Mucosa of rectum (tissue), 2 donors: ENCODE results near the gene PTK7.

Source experiments
- H3K27ac ChIP-seq, 2 donors: one replicate each; pipeline ENCODE4 v1.7.0; 2013; ENCODE audit warnings: inconsistent platforms in 2 of 2, low read depth in 2 of 2, low read length in 2 of 2
- H3K27me3 ChIP-seq, 2 donors: one replicate each; pipeline ENCODE4 v1.7.0; 2013; ENCODE audit warnings: low read length in 2 of 2; ENCODE audit not compliant: control insufficient read depth in 2 of 2, insufficient read depth in 2 of 2
- H3K36me3 ChIP-seq, 2 donors: one replicate each; pipeline ENCODE4 v1.7.0; 2013; ENCODE audit warnings: low read length in 2 of 2; ENCODE audit not compliant: control insufficient read depth in 2 of 2, insufficient read depth in 2 of 2
- H3K4me1 ChIP-seq, 2 donors: one replicate each; pipeline ENCODE4 v1.7.0; 2013; ENCODE audit warnings: low read length in 2 of 2, mild to moderate bottlenecking in 1 of 2; ENCODE audit not compliant: control insufficient read depth in 2 of 2, insufficient read depth in 2 of 2
- H3K4me3 ChIP-seq, 2 donors: one replicate each; pipeline ENCODE4 v1.7.0; 2013; ENCODE audit warnings: low read length in 2 of 2
- H3K9ac ChIP-seq, 2 donors: one replicate each; pipeline ENCODE4 v1.7.0; 2013; ENCODE audit warnings: low read length in 2 of 2, low read depth in 1 of 2, mild to moderate bottlenecking in 1 of 2
- H3K9me3 ChIP-seq, 2 donors: one replicate each; pipeline ENCODE4 v1.7.0; 2013; ENCODE audit warnings: low read length in 2 of 2; ENCODE audit not compliant: control insufficient read depth in 2 of 2
- donor health status: healthy.
- donor health status: Normal muscosa, but diverticular disease.

Gene PTK7

GRCh38 chr6:43199912-43200311 is 123.8 kb downstream of the PTK7 start:
- no peaks in the 10 kb centered on the region for H3K9me3 ChIP-seq
- no peaks in the 10 kb centered on the region for H3K27me3 ChIP-seq
- peaks cover 29 to 43% of the 10 kb centered on the region in 2 donors for H3K36me3 ChIP-seq
- no peaks in the 10 kb centered on the region for H3K4me1 ChIP-seq
- no peak overlapping the region for H3K4me3 ChIP-seq
- H3K9ac ChIP-seq: no peak overlapping the region
- H3K27ac ChIP-seq: no peak overlapping the region

- Histone ChIP-seq H3K36me3 (peaks cover 29 to 40% of the 10 kb centered on the region in 2 donors), H3K9me3 (no peaks in the 10 kb centered on the region), H3K27ac (no peak overlapping the region), H3K4me1 (no peaks in the 10 kb centered on the region), H3K4me3 (no peak overlapping the region), H3K9ac (no peak overlapping the region), H3K27me3 (no peaks in the 10 kb centered on the region)
Measured at GRCh38 chr6:43200541-43200940, 124.4 kb downstream of the PTK7 start.

GRCh38 chr6:43202451-43202850 is 126.3 kb downstream of the PTK7 start:
- H3K27me3 ChIP-seq: no peaks in the 10 kb centered on the region
- H3K9me3 ChIP-seq: no peaks in the 10 kb centered on the region
- peaks cover 20 to 28% of the 10 kb centered on the region in 2 donors for H3K36me3 ChIP-seq
- H3K4me1 ChIP-seq: no peaks in the 10 kb centered on the region
- no peak overlapping the region for H3K27ac ChIP-seq
- no peak overlapping the region for H3K9ac ChIP-seq
- no peak overlapping the region for H3K4me3 ChIP-seq

GRCh38 chr6:43203029-43203717 is 127.1 kb downstream of the PTK7 start:
- no peak overlapping the region for H3K27ac ChIP-seq
- no peaks in the 10 kb centered on the region for H3K4me1 ChIP-seq
- peaks cover 20 to 28% of the 10 kb centered on the region in 2 donors for H3K36me3 ChIP-seq
- H3K4me3 ChIP-seq: no peak overlapping the region
- no peaks in the 10 kb centered on the region for H3K27me3 ChIP-seq
- H3K9me3 ChIP-seq: no peaks in the 10 kb centered on the region
- H3K9ac ChIP-seq: no peak overlapping the region

- H3K36me3 ChIP-seq: peaks cover 18 to 24% of the 10 kb centered on the region in 2 donors
- no peaks in the 10 kb centered on the region for H3K27me3 ChIP-seq
- H3K4me1 ChIP-seq: no peaks in the 10 kb centered on the region
- H3K9me3 ChIP-seq: no peaks in the 10 kb centered on the region
- H3K9ac ChIP-seq: no peak overlapping the region
- no peak overlapping the region for H3K4me3 ChIP-seq
- H3K27ac ChIP-seq: no peak overlapping the region
Measured at GRCh38 chr6:43203718-43204095, 127.6 kb downstream of the PTK7 start.

- no peak overlapping the region for H3K9ac ChIP-seq
- H3K4me3 ChIP-seq: no peak overlapping the region
- H3K27ac ChIP-seq: no peak overlapping the region
- peaks cover 18 to 21% of the 10 kb centered on the region in 2 donors for H3K36me3 ChIP-seq
- H3K9me3 ChIP-seq: no peaks in the 10 kb centered on the region
- H3K27me3 ChIP-seq: no peaks in the 10 kb centered on the region
- no peaks in the 10 kb centered on the region for H3K4me1 ChIP-seq
Measured at GRCh38 chr6:43204271-43205105, 128.4 kb downstream of the PTK7 start.

GRCh38 chr6:43205849-43206248 is 129.7 kb downstream of the PTK7 start:
- no peak overlapping the region for H3K9ac ChIP-seq

GRCh38 chr6:43207286-43207685 is 131.2 kb downstream of the PTK7 start:
- Histone ChIP-seq H3K4me3 (no peak overlapping the region), H3K27me3 (no peaks in the 10 kb centered on the region), H3K36me3 (peaks cover 5 to 7% of the 10 kb centered on the region in 2 donors), H3K27ac (no peak overlapping the region), H3K4me1 (peaks cover 0 to 4% of the 10 kb centered on the region in 2 donors), H3K9ac (no peak overlapping the region), H3K9me3 (no peaks in the 10 kb centered on the region)

More at GRCh38 chr6:43205849-43206248, 129.7 kb downstream of the PTK7 start:
- H3K27ac ChIP-seq: no peak overlapping the region
- no peak overlapping the region for H3K4me3 ChIP-seq
- H3K4me1 ChIP-seq: no peaks in the 10 kb centered on the region
- peaks cover 6 to 11% of the 10 kb centered on the region in 2 donors for H3K36me3 ChIP-seq
- H3K27me3 ChIP-seq: no peaks in the 10 kb centered on the region
- no peaks in the 10 kb centered on the region for H3K9me3 ChIP-seq
